Left ventricle myocardium superior (tissue), 1 donor: ENCODE results near the gene RNF208. TPM values are rescaled to one million over a fixed set of nuclear protein-coding genes. Genes with fewer than 3 reads are reported as not detected.
"Not testable (repeated sequence)": the region's sequence is repeated elsewhere in the genome, so short reads cannot be mapped to it uniquely, and the experiment has no call there.

ENCODE experiments used
- ATAC-seq: fragments of 200-7000 bp; cut with Tn5 transposase; one replicate; pipeline ENCODE4 v1.9.1; 2020; ENCODE audit warnings: mild to moderate bottlenecking, moderate library complexity
- DNase-seq: peaks from one replicate; pipeline ENCODE4 v3.0.0-alpha.2; 2020
- intact Hi-C: fragments of 100-400 bp; cut with micrococcal nuclease; formaldehyde crosslinking; loops from one replicate; pipeline ENCODE4 v1.11.0; 2022
- total RNA-seq: library from RNA; stranded (reverse); fragmentation: NEBNext Ultra II Directional; extraction: Animal tissue kit (Norgen Biotek cat#: 25700); gene quantifications from one replicate; pipeline ENCODE4 v1.2.1, GENCODE V29; 2021
- donor health status: DM: no; HTN: yes; CAD: no; lungs with severe emphysema.

Gene RNF208
- total RNA-seq, 1 donor from 2014 or later, result 29.7 TPM

DNA sequence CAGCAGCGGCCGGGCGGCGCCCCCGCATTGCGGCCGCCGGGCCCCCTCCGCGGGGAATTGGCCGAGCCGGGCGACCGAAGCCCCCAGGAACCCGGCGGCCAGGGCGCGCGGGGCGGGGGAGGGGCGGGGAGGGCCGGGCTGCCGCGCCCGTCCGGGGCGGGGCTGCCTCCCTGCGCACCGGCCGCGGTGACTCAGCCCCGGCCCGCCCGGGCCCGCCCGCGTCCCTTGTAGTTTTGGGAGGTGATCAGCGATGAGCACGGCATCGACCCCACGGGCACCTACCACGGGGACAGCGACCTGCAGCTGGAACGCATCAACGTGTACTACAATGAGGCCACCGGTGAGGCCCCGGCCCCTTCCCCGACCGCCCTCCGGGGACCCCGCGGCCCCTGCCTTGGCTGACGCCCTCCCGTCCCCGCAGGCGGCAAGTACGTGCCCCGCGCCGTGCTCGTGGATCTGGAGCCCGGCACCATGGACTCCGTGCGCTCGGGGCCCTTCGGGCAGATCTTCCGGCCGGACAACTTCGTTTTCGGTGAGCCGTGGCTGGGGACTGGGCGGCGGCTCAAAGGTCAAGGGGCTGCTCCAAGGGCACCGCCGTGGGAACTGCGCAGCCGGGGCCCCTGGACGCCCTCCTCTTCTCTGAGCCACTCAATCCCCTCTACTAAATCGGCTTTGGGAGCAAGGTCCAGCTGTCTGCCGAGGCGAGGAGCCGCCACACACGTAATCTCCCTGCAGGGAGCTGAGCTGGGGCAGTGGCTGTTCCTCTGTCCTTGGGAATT lies 19.6 kb upstream of the RNF208 start:
- ATAC-seq (peak; percentile 11), DNase-seq (peak; percentile 80)
- intact Hi-C loops, result no loop called here

DNA sequence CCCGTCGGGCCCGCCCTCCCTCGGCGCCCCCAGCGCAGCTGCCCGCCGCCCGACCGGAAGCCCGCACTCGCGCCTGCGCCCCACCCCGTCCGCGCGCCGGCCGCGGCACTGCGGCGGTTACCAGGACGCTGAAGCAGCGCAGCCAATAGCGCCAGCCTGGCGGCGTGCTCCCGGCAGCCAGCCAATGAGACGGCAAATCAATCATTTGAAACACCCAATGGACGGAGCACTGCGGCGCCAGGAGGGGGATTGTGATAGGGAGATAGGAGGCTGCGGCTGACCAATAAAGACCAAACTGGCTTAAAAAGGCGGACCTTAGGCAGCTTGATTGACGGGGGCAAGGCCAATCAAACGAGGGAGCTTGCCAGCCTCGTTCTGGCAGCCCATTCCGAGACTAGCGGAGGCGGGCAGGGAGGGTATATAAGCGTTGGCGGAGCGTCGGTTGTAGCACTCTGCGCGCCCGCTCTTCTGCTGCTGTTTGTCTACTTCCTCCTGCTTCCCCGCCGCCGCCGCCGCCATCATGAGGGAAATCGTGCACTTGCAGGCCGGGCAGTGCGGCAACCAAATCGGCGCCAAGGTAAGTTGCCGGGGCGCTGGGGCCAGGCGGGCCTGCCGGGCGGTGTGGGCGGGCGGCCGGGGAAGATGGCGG lies 18.9 kb upstream of the RNF208 start, which contains the start of gene TUBB4B:
TSS of gene TUBB4B (plus strand) at position 447 of the 649 bp plus-strand sequence. CDS start at position 521, 74 bp downstream.
- DNase-seq (peak; percentile 100), ATAC-seq (peak; percentile 88)
- intact Hi-C loops, result no loop called here

DNA sequence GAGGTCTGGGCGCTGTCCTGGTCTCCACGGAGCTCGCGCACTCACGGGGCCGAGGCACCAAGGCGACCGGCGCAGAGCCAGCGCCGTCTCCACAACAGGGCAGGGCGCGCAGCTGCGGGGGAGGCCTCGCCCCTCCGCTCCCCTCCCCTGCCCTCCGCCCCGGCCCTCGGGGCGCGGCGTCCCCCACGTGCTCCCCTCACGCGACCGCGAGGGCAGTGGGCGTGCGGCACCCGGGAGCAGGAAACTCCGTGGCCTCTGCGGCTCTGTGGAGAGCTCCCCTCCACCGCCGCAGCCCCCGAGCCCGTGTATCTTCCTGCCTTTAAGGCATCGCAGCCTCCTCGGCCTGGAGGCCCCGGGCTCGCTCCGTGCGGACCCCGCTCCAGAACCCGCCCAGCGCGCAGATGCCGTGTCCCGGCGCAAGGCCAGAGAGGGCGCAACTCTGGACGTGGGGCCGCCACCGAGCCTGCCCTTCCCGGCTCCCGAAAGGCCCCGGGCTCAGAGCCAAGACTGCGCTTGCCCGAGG lies 18.3 kb upstream of the RNF208 start:
- intact Hi-C loops, result no loop called here
- DNase-seq (peak; percentile 92), ATAC-seq (peak; percentile 69)

DNA sequence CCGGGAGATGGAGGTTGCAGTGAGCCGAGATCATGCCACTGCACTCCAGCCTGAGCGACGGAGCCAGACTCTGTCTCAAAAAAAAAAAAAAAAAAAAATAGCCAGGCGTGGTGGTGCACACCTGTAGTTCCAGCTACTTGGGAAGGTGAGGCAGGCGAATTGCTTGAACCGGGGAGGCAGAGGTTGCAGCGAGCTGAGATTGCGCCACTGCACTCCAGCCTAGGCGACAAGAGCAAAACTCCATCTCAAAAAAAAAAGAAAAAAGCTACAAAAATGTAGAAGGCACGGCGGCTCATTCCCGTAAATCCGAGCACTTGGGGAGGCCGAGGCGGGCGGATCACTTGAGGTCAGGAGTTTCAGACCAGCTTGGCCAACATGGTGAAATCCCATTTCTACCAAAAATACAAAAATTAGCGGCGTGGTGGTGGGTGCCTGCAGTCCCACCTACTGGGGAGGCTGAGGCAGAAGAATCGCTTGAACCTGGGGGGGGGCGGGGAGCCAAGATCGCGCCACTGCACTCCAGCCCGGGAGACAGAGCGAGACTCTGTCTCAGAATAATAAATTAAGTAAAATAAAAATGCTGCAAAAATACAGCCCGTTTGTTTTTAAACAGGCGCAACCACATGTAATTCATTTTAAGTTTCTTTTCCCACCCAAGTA lies 17.6 kb upstream of the RNF208 start:
- intact Hi-C loops, result loop anchor here (10.0 kb wide), 1 partner anchor 115 kb away; no protein-coding TSS in a partner anchor
- ATAC-seq, DNase-seq: not testable (repeated sequence)

DNA sequence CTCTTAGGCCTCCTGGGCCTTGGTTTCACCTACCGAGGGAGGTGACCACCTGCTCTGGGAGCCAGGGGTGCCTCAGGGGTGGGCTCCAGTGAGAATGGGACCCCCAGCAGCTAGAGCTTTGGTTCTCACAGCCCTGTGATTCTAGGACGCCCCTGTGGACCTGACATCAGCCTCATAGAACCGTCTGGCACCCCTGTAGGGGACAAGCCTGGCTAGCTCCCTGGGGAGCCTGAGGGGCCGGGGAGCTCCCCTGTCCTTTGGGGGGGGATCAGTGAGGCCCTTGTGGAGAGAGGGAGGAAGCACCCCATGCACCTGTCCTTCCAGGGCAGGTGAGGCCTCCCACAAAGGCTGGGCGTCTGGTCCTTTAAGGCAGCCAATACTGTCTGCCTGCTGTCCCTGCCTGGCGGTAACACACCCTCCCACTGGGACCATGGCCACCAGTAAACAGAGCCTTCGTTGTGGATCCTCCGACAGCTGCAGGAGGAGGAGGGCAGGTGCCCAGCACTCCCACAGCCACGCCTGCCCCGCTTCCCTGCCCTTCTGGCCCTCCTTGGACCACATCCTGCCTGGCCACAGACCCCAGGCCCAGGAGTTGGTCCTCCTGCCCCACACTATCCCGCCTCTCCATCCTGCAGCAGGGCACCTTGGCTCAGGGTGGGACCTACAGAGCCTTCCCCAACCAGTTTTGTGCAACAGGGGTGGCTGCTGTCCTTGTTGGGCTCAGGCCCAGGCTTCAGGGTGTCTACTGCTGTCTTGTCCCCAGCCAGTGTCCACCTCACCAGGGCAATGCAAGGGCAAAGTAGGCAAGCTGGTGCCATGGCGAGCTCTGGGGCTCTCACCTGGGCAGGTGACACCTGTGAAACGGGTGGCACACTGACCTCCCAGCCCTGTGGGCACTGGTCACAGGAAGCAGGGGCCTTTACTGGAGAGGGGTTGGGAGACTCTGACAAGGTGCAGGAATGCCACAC lies 16.0 kb upstream of the RNF208 start:
- no peak for ATAC-seq
- intact Hi-C loops, result loop anchor here (10.0 kb wide), 1 partner anchor 113 kb away; no protein-coding TSS in a partner anchor
- DNase-seq, result no peak

DNA sequence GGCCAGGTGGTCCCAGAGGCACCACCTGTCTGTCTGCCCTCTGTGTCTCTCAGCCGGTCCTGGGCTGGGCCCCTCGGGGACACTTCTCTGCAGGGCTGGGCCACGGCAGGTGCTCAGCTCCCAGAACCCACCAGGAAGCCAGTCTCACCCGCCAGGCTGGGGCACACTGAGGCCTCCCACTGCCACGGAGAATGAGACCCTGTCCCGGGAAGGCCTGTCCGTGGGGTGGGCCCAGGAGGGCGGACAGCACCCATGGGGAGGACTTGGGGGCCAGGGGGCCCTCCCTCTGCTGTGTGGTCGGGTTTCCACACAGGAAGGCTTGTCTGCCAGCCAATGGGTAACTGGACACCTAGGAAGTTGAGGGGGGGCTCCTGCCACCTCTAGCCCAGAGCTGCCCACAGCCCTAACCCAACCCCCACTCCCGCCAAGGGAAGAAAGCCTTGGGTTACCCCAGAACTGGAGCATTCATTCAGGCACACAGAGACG lies 14.9 kb upstream of the RNF208 start:
- DNase-seq (no peak), ATAC-seq (no peak)
- intact Hi-C loops, result loop anchor here (10.0 kb wide), 1 partner anchor 112 kb away; no protein-coding TSS in a partner anchor

DNA sequence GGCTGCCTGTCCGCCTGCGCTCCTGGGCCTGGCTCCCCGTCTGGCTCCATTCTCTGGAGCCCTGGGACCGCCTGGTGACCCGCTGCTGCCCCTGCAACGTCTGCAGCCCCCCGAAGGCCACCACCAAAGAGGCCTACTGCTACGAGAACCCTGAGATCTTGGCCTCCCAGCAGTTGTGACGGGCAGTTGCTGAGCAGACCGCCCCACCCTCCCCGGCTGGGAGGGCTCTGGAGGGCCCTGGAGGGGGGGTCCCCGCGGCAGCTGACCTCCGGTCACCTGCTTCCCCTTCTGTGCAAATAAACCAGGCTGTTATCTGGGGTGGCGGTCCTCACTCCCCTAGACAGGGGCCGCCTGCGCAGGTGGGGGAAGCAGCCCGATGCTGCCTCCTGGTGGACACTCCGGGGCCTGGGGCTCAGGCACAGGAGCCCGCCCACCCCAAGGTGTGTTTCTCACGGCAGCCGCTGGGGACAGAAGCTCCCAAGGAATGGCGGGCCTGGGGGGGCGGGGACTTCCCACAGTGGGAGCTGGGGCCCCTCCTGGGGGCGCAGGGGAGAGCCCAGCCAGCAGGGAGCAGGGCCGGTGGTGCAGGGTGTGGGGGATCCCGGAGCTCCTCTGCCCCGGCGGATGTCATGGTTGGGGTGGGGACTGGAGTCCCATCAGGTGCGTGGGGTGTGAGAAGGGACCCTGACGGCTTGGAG lies 14.3 kb upstream of the RNF208 start:
- ATAC-seq (peak; percentile 37), DNase-seq (peak; percentile 92)
- intact Hi-C loops, result loop anchor here (10.0 kb wide), 1 partner anchor 112 kb away; no protein-coding TSS in a partner anchor

DNA sequence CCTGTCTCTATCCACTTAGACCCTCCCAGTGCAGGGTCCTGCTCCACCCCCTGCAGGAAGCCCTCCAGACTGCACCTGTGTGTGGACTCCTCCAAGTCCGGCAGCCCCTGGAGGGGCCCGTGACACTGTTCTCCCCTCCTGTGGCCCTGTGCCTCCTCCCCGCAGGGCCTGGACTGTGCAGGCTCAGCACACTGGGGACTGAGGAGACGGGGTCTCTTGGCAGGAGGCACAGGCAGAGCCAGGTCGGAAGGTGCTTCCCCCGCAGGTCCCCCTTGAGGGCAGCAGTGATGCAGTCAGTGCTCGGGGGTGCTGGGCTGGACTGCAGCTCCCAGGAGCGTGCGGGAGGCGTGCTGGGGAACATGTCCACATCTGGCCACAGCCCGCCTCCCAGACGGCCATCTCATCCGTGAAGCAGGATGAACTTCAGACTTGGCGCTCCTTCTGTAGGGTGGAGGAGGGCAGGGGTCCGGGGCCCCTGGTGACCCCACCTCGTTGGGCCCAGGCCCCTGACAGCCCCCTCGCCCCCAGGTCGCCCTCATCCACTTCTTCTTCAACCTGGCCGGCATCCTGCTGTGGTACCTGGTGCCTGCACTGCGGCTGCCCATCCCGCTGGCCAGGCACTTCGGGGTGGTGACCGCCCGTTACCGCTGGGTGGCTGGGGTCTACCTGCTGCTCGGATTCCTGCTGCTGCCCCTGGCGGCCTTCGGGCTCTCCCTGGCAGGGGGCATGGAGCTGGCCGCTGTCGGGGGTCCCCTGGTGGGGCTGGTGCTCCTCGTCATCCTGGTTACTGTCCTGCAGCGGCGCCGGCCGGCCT lies 13.6 kb upstream of the RNF208 start:
- intact Hi-C loops, result loop anchor here (10.0 kb wide), 1 partner anchor 111 kb away; no protein-coding TSS in a partner anchor

DNA sequence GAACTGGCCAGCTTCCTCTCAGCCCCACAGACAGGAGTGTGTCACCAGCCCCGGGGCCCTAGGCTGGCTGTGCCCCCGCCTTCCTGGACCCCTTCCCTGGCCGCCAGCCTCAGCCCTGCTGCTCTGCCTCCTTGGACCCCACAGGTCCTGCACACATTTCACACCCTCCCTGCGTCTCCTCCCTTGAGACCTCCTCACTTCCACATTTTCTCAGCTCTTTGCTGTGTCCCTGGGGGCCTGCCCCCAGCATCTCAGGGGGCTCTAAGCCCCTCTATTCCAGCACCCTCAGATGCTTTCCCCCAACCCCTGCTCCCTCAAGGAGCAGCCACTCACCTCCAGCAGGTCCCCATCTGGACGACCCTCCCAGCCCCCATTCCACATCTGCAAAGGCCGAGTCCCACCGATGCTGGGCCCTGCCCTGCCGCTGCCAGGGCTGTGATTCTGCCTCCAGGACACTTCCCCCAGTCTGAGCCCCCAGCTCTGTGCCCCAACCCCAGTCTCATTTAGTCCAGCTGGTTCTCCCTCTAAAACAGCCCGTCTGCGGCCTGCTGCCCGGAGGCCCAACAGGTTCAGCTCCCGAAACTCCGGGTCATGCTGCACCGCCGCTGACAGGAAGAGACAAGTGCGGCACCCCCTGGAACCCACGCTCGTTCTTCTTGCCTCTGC lies 12.9 kb upstream of the RNF208 start:
- no peak for DNase-seq
- intact Hi-C loops, result loop anchor here (10.0 kb wide), 1 partner anchor 110 kb away; no protein-coding TSS in a partner anchor

More for the DNA sequence above, 13.6 kb upstream of the RNF208 start:
- no peak for ATAC-seq
- DNase-seq, result no peak

DNA sequence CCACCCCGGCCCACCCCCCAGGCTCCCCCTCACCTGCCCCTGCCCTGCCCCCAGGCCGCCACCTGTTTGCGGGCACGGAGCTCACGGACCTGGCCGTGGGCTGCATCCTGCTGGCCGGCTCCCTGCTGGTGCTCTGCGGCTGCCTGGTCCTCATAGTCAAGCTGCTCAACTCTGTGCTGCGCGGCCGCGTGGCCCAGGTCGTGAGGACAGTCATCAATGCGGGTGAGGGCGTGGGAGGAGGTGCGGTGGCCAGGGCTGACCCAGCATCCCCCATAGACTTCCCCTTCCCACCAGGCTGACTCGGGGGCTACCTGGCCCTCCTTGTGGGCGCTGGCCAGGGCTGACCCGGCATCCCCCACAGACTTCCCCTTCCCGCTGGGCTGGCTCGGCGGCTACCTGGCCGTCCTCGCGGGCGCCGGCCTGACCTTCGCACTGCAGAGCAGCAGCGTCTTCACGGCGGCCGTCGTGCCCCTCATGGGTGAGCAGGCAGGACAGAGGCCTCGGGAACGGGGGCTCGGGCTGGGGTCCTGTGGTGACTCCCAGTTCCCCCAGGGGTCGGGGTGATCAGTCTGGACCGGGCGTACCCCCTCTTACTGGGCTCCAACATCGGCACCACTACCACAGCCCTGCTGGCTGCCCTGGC lies 12.1 kb upstream of the RNF208 start:
- intact Hi-C loops, result loop anchor here (10.0 kb wide), 1 partner anchor 109 kb away; no protein-coding TSS in a partner anchor
- no peak for DNase-seq
- ATAC-seq, result no peak

More for the DNA sequence above, 12.9 kb upstream of the RNF208 start:
- ATAC-seq, result no peak

DNA sequence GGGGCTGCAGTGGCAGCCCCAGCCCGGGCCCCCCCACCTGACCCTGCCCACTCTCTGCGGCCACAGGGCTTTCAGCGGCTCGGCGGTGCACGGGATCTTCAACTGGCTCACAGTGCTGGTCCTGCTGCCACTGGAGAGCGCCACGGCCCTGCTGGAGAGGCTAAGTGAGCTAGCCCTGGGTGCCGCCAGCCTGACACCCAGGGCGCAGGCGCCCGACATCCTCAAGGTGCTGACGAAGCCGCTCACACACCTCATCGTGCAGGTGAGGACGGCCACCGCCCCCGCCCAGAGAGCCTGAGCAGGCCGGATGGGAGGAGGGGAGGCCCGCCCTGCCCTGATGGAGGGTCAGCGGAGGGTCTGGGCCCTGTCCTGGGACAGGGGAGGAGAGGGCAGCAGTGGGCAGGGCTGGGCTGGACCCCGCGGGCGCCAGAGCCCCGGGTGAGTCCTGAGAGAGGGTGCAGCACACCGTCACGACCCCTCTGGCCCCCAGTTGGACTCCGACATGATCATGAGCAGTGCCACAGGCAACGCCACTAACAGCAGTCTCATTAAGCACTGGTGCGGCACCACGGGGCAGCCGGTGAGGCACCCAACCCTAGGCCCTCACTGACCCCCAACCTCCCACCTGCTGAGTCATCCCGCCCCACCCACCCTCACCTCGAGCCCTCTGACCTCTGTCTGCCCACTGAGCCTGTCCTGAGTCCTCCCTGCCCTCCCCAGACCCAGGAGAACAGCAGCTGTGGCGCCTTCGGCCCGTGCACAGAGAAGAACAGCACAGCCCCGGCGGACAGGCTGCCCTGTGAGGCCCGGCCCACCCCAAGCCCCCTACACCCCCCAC lies 11.3 kb upstream of the RNF208 start:
- DNase-seq (no peak), ATAC-seq (no peak)
- intact Hi-C loops, result loop anchor here (10.0 kb wide), 1 partner anchor 109 kb away; no protein-coding TSS in a partner anchor

DNA sequence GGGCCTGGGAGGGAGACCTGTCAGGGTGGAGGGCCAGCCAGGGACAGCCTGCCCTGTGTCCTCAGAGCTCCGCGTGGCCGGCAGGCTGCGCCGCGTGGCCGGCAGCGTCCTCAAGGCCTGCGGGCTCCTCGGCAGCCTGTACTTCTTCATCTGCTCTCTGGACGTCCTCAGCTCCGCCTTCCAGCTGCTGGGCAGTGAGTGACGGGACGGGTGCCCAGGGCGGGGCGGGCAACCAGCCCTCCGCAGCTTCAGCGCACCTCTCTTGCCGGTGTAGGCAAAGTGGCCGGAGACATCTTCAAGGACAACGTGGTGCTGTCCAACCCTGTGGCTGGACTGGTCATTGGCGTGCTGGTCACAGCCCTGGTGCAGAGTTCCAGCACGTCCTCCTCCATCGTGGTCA lies 10.5 kb upstream of the RNF208 start:
- intact Hi-C loops, result loop anchor here (10.0 kb wide), 1 partner anchor 108 kb away; no protein-coding TSS in a partner anchor
- no peak for DNase-seq
- ATAC-seq, result no peak

DNA sequence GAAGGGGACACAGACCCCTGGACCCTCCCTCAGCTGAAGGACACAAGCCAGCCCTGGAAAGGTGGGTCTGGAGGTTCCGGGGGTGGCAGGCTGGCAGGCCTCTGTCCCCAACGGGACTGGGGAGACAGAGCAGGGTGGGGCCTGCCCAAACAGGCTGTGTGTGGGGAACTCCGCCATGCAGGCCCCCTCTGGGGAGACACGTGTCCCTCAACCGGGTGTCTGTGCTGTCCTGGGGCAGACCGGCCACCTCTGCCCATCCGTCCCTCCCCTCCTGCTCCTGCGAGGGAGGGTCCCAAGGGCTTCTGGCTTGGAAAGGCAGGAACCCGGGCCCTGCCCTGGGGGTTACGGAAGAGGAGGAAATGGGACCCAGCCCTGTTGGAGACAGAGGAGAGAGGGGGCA lies 10.1 kb upstream of the RNF208 start:
- ATAC-seq (no peak), DNase-seq (no peak)
- intact Hi-C loops, result loop anchor here (10.0 kb wide), 1 partner anchor 107 kb away; no protein-coding TSS in a partner anchor

DNA sequence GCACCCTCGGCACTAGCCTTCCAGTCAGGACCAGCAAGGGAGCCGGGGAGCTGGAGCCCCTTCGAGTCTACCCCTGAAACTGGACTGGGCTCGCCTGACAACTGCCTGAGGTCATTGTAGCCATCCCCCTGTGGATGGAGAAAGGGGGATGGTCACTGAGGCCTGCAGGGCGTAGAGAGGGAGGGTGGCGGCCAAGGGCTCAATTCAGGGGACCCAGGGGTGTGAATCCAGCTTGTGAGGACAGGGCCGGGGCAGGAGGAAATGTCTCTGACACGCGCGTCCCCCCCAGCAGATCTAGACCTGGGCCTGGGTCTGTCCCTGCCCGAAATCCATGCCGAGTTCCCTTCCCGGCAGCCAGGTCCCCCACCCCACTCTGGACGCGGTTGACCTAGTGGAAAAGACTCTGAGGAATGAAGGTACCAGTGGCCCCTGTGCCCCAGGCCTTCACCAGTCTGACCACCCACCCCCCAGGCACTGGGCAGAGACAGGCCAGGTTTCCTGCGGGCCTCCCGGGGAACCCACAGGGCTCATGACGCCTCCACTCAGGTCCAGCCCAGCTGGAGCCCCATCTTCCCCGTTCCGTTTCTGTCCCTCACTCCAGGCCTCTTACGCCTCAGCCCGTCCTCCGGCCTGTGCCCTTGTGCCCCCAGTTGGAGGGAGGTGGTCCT lies 9.5 kb upstream of the RNF208 start:
- intact Hi-C loops, result loop anchor here (10.0 kb wide), 1 partner anchor 107 kb away; no protein-coding TSS in a partner anchor
- no peak for DNase-seq
- ATAC-seq, result no peak
